MM.1S (cell line): ENCODE results near the gene CLDN8.

Experiments
- DNase-seq: peaks from one replicate; pipeline ENCODE4 v3.0.0-alpha.2; 2015
- H2AFZ ChIP-seq: fragments of 300-600 bp; sonication (generic); 2 replicates; pipeline ENCODE4 v1.6.0; 2016; ENCODE audit warnings: antibody characterized with exemption, low read length
- H3F3A ChIP-seq: fragments of 300-600 bp; sonication (generic); 2 replicates; pipeline ENCODE4 v1.6.1; 2016; ENCODE audit warnings: mild to moderate bottlenecking, antibody characterized with exemption, low read length, moderate library complexity, mixed read lengths; ENCODE audit not compliant: insufficient read depth
- H3K27ac ChIP-seq: fragments of 300-600 bp; sonication (generic); 2 replicates; pipeline ENCODE4 v1.5.1; 2016; ENCODE audit warnings: mild to moderate bottlenecking, low read length
- H3K27me3 ChIP-seq: fragments of 300-600 bp; sonication (generic); replicated peaks from 2 replicates; pipeline ENCODE4 v1.6.0; 2016; ENCODE audit warnings: low read length; ENCODE audit not compliant: insufficient read depth
- H3K36me3 ChIP-seq: fragments of 300-600 bp; sonication (generic); replicated peaks from 2 replicates; pipeline ENCODE4 v1.6.1; 2016; ENCODE audit warnings: mild to moderate bottlenecking, low read length, mixed read lengths; ENCODE audit not compliant: insufficient read depth
- H3K4me1 ChIP-seq: fragments of 300-600 bp; sonication (generic); 2 replicates; pipeline ENCODE4 v1.6.1; 2016; ENCODE audit warnings: low read length, mixed read lengths
- H3K4me2 ChIP-seq: fragments of 300-600 bp; sonication (generic); 2 replicates; pipeline ENCODE4 v1.6.0; 2016; ENCODE audit warnings: low read depth, low read length
- H3K4me3 ChIP-seq: fragments of 300-600 bp; sonication (generic); 2 replicates; pipeline ENCODE4 v1.5.1; 2016; ENCODE audit warnings: low read length, mixed read lengths
- H3K79me2 ChIP-seq: fragments of 300-600 bp; sonication (generic); 2 replicates; pipeline ENCODE4 v1.6.1; 2016; ENCODE audit warnings: mixed run types, low read length, mixed read lengths
- H3K9ac ChIP-seq: fragments of 300-600 bp; sonication (generic); 2 replicates; pipeline ENCODE4 v1.6.1; 2016; ENCODE audit warnings: low read length, mixed read lengths
- H3K9me2 ChIP-seq: fragments of 300-600 bp; sonication (generic); replicated peaks from 2 replicates; pipeline ENCODE4 v1.6.1; 2016; ENCODE audit warnings: mild to moderate bottlenecking, low read length, mixed read lengths; ENCODE audit not compliant: insufficient read depth
- H3K9me3 ChIP-seq: fragments of 300-600 bp; sonication (generic); replicated peaks from 2 replicates; pipeline ENCODE4 v1.6.1; 2016; ENCODE audit warnings: mild to moderate bottlenecking, low read length, mixed read lengths; ENCODE audit not compliant: insufficient read depth
- H4K20me1 ChIP-seq: fragments of 300-600 bp; sonication (generic); 2 replicates; pipeline ENCODE4 v1.6.1; 2016; ENCODE audit warnings: mild to moderate bottlenecking, low read length, moderate library complexity, mixed read lengths; ENCODE audit not compliant: insufficient read depth
- EZH2 ChIP-seq: fragments of 300-600 bp; sonication (generic); optimal IDR thresholded peaks from 2 replicates; pipeline ENCODE3; 2017; ENCODE audit warnings: low read depth, mild to moderate bottlenecking, antibody characterized with exemption, low read length, mixed read lengths
- EZH2phosphoT487 ChIP-seq: fragments of 300-600 bp; sonication (generic); IDR thresholded peaks from 2 replicates; pipeline ENCODE4 v1.6.1; 2018; ENCODE audit warnings: antibody characterized with exemption, low read length
- TF ChIP-seq, protein P1 (sequence below): fragments of 300-600 bp; sonication (generic); IDR thresholded peaks from 2 replicates; pipeline ENCODE4 v1.5.1; 2016; ENCODE audit warnings: antibody characterized with exemption, low read length, mixed read lengths

CLDN8 gene

GRCh38 chr21:30238168-30238567 is 22.3 kb upstream of the CLDN8 start:
- Histone ChIP-seq H3K4me2 (no peak overlapping the region), H3K4me3 (no peak overlapping the region), H3K9ac (no peak overlapping the region), H3K9me3 (no peaks in the 10 kb centered on the region), H3F3A (no peaks in the 10 kb centered on the region), H2AFZ (no peak overlapping the region), H4K20me1 (no peaks in the 10 kb centered on the region), H3K9me2 (no peaks in the 10 kb centered on the region), H3K36me3 (no peaks in the 10 kb centered on the region), H3K4me1 (no peaks in the 10 kb centered on the region), H3K27ac (no peak overlapping the region), H3K27me3 (no peaks in the 10 kb centered on the region), H3K79me2 (no peaks in the 10 kb centered on the region)
- DNase-seq: no peak
- TF ChIP-seq, protein P1, sequence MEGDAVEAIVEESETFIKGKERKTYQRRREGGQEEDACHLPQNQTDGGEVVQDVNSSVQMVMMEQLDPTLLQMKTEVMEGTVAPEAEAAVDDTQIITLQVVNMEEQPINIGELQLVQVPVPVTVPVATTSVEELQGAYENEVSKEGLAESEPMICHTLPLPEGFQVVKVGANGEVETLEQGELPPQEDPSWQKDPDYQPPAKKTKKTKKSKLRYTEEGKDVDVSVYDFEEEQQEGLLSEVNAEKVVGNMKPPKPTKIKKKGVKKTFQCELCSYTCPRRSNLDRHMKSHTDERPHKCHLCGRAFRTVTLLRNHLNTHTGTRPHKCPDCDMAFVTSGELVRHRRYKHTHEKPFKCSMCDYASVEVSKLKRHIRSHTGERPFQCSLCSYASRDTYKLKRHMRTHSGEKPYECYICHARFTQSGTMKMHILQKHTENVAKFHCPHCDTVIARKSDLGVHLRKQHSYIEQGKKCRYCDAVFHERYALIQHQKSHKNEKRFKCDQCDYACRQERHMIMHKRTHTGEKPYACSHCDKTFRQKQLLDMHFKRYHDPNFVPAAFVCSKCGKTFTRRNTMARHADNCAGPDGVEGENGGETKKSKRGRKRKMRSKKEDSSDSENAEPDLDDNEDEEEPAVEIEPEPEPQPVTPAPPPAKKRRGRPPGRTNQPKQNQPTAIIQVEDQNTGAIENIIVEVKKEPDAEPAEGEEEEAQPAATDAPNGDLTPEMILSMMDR: no peak
- TF ChIP-seq EZH2 (no peak), EZH2phosphoT487 (no peak)

- H3K9me2 ChIP-seq: no peaks in the 10 kb centered on the region
- H4K20me1 ChIP-seq: no peaks in the 10 kb centered on the region
- no peaks in the 10 kb centered on the region for H3K4me1 ChIP-seq
- no peaks in the 10 kb centered on the region for H3K9me3 ChIP-seq
- no peak for DNase-seq
- H3F3A ChIP-seq: no peaks in the 10 kb centered on the region
- H3K4me2 ChIP-seq: no peak overlapping the region
- TF ChIP-seq, protein P1: no peak
- TF ChIP-seq EZH2 (no peak), EZH2phosphoT487 (no peak)
- H3K27ac ChIP-seq: no peak overlapping the region
- no peaks in the 10 kb centered on the region for H3K27me3 ChIP-seq
- H3K79me2 ChIP-seq: no peaks in the 10 kb centered on the region
- no peak overlapping the region for H2AFZ ChIP-seq
- H3K36me3 ChIP-seq: no peaks in the 10 kb centered on the region
- H3K9ac ChIP-seq: no peak overlapping the region
- no peak overlapping the region for H3K4me3 ChIP-seq
These were observed 18.7 kb upstream of the CLDN8 start for GRCh38 chr21:30234643-30235042.

DNA sequence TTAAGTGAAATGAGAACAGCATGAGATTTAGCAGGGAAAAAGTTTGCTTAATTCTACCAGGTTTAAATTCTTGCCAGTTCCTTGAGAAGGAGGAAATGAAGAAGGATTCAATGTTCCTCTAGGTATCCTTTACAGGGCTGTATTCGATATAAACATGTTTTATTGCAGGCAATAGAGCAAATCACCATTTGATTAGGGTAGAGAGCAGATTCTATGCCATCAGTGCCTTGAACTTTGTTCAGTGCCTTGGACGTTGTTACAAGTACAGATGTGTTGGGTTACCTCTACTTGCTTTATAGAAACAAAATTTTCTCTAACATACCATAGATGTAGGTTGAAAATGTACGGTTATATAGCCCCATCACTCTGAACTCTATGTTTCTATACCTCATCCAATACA is 18.2 kb upstream of the CLDN8 start:
- no peak for DNase-seq
- H3K9me3 ChIP-seq: no peaks in the 10 kb centered on the region
- H3K9ac ChIP-seq: no peak overlapping the region
- no peaks in the 10 kb centered on the region for H3K36me3 ChIP-seq
- no peak overlapping the region for H3K27ac ChIP-seq
- TF ChIP-seq EZH2 (no peak), EZH2phosphoT487 (no peak)
- TF ChIP-seq, protein P1: no peak
- no peaks in the 10 kb centered on the region for H3F3A ChIP-seq
- no peaks in the 10 kb centered on the region for H4K20me1 ChIP-seq
- H3K4me3 ChIP-seq: no peak overlapping the region
- H3K79me2 ChIP-seq: no peaks in the 10 kb centered on the region
- no peaks in the 10 kb centered on the region for H3K9me2 ChIP-seq
- no peaks in the 10 kb centered on the region for H3K4me1 ChIP-seq
- no peaks in the 10 kb centered on the region for H3K27me3 ChIP-seq
- H2AFZ ChIP-seq: no peak overlapping the region
- H3K4me2 ChIP-seq: no peak overlapping the region
